CD4-positive, alpha-beta T cell treated with Interleukin-17A for 1 hour (primary cell): Measurements from ENCODE around the gene LY9.
A peak's percentile ranks its signal among the peaks of the same experiment; 100 is the strongest.
"Not testable (repeated sequence)": the region's sequence is repeated elsewhere in the genome, so short reads cannot be mapped to it uniquely, and the experiment has no call there.

Experiments
- DNase-seq: peaks from one replicate; pipeline ENCODE4 v3.0.0-alpha.2; 2020

Gene LY9

DNA sequence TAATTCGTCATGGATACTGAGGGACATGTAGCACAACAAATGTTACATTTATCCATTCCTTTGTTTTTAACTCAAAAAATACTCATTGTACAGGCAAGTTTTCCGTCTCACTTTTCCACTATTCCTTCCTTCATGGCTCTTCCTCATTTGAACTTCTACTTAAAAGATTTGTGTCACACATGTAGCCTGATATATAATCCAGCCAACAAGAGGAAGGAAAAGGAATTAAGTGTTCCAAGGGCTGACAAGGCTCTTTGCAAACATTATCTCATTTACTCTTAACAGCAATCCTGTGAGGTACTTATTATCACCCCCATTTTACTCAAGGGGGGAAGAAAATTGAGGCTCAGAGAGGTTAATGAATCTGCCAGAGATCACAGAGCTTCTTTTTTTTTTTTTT is 43.8 kb downstream of the LY9 start:
- DNase-seq: no peak

DNA sequence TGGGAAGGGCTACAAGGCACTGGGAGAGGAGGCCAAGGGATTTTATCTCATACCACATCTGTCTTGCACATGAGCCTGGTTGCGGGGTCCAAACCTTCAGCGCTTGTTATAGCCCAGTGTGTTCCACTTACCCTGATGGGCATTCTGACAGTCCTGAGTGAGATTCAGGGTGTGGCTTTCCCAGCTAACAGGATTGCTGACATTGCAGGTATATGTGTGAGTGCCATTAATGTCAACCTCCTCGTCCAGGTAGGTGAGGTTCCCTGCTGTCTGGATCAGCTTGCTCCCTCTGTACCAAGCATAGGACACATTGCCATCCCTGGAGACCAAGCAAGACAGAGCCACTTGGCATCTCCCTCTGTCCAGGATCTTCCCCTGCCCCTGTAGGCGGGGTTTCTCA is 45.1 kb downstream of the LY9 start:
- no peak for DNase-seq

DNA sequence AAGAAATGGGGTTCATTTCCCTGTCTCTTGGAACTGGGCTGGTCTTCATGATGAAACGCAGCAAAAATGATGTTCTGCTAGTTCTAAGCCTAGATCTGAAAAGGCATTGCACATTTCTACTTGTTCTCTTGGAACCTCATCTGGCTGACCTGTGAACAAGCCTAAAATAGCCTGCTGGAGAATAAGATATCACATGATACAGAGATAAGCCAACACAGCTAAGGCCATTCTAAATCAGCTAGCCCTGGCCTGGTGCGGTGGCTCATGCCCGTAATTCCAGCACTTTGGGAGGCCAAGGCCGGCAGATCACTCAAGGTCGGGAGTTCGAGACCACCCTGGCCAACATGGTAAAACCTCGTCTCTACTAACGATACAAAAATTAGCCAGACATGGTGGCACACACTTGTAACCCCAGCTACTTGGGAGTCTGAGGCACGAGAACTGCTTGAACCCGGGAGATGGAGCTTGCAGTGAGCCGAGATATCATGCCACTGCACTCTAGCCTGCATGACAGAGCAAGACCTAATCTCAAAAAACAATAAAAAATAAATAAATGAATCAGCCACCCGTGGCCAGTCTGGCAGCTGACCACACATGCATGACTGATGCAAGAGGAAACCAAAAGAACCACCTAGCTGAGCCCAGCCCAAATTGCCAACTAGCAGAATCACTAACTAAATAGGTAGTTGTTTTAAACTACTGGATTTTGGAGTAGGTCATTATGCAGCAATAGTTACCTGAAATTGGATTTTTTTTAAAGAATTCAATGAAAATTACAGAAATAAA is 48.7 kb downstream of the LY9 start:
- no peak for DNase-seq

DNA sequence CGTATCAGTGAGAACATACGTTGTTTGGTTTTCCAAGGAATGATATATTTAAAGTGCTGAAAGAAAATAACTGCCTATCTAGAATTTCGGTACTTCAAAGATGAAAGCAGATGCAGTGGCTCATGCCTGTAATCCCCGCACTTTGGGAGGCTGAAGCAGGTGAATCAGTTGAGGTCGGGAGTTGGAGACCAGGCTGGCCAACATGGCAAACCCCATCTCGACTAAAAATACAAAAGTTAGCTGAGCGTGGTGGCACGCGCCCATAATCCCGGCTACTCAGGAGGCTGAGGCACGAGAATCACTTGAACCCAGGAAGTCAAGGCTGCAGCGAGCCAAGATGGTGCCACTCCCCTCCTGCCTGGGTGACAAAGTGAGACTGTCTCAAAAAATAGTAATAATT is 50.3 kb downstream of the LY9 start:
- DNase-seq: no peak

DNA sequence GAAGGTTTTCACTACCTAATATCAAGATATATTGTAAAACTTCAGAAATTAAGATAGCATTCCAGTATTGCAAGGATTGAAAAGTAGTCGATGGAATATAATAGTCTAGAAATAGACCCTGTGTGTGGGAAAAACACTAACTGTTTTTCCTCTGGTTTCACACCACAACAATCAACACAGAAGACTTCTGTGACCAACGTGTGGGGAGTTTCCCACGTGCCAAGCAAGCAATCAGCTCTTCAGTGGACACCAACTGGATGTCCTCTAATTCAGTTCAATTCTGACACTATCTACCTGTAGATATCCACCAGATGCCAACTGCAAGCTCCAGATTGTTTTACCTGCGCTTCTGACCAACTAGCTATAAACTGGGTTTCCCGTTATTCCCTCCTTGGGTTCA is 54.6 kb downstream of the LY9 start:
- no peak for DNase-seq

DNA sequence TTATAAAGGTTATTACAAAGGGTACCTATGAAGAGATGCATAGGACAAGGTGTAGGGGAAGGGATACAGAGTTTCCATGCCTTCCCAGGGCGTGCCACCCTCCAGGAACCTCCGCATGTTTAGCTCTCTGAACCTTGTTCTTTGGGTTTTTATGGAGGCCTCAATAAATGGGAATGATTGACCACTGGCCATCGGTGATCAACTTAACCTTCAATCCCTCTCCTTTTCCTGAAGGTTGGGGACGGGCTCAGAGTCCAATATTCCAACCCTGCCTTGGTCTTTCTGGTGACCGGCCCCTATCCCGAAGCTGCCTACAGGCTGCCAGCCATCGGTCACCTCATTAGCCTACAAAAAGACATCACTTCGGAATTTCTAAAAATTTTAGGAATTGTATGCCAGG is 55.0 kb downstream of the LY9 start:
- DNase-seq: no peak

DNA sequence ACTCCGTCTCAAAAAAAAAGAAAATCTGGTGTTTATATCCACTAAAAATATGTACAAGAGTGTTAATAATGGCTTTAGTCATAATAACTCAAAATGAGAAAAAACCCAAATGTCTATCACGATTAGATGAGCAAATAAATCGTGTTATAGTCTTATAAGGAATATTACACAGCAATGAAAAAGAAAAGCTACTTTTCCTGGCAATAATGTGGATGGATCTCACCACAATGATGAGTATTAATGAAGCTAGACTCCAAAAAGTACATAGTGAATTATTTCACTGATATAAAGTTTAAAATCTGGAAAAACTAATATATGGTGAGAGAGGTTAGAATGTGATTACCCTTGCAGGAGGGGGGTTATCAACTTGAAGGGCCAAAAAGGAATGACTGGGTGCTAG is 57.0 kb downstream of the LY9 start:
- DNase-seq: no peak

DNA sequence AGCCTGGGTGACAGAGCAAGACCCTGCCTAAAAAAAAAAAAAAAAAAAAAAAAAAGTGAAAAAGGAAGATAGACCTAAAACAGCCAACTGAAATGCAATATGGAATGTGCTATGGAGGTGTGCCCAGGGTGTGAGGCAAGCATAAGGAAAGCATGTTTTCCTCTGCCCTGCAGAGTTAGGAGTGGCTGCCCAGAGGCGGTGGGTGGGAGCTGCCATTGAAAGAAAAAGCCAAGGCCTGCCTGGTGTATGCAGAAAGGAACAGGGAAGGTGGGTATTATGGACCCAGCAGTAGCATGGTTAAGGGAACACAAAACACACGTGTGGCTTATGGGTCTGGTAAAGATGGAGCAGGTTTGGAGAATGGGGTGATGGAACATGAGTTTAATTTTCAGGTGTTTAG is 57.8 kb downstream of the LY9 start:
- no peak for DNase-seq

DNA sequence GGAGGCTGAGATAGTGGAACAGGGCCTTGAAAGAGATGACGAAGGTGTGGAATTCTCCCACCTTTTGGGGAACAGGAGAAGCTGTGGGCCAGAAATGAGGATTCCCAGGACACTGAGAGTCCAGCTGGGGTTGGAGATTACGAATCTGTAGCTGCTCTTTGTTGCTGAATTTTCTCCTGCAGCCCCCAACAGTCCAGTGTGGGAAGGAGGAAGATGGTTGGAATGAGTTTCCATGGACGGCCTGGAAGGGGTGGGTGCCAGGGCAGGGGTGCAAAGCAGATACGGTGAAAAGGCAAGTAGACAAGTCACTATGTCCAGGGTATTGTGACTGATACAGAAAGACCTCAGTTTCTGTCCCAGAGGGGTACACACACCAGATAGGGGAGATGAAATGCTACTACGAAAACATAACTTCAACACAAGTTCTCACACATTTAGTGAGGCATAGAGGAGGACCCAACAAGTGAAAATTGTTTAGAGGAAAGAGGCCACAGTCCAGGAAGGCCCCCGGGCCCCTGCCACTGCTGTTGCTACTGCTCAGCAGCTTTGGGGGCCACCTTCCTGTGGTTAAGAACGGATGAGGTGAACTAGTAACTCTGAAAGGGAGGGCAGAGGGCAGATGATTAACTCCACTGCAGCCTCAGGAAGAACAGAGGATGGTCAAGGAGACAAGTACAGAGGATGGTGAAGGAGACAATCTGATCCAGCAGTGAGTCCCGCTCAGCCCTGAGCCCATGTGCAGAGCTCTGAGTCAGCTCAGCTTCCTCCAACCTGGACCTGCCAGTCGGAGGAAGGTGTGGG is 59.4 kb downstream of the LY9 start:
- DNase-seq: peak; percentile 40

DNA sequence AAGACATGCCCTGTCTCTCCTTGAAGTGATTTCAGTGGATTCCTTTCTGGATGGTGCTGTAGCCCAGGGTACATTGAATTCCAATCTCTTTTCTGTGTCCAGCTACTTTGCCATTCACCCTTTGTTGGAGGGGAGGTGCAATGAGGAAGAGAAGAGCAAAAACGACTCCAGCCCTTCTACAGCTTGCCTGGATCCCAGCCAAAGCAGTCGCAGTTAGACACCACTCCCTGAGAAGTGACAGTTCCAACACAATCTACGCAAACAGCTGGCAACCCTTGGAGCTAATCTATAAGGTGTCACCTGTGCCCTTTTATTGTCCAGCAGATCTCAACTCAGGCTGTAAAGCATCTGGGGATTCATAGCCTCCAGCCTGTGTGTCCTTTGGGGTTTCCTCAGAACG is 62.1 kb downstream of the LY9 start:
- no peak for DNase-seq

DNA sequence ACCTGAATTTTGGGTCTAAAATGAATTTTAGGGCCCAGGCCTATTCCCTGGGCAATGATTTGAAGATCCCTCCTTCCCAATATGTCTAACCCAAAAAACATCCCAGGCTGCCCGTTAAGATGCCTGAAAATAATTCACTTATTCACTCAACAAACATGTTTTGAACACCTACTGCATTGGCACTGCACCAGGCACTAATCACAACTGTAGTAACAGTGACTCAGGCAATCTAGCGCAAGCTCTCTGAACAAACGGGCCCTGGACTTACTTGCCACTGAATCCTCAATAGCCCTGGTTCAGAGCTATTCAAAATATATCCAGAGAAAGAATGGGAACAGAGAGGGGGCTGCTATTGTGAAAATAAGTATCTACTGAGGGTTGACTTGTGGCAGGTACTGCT is 62.5 kb downstream of the LY9 start:
- no peak for DNase-seq

DNA sequence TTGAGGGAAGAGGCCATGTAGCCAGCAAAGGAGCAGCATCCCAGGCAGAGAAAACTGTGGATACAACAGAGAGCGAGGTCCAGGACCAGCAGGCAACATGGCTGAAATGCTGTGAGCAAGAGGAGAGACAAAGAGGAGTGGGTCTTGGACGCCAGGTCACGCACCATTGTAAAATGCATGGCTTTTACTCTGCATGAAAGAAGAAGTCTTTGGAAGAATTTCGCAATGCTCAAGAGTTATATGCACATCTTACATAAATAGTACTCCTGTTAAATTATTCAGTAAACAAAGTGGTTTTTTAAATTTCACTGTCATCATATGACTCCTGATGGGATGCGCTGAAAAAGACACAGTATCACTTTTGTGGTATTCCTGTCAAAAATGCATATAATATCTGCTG is 63.2 kb downstream of the LY9 start:
- no peak for DNase-seq

DNA sequence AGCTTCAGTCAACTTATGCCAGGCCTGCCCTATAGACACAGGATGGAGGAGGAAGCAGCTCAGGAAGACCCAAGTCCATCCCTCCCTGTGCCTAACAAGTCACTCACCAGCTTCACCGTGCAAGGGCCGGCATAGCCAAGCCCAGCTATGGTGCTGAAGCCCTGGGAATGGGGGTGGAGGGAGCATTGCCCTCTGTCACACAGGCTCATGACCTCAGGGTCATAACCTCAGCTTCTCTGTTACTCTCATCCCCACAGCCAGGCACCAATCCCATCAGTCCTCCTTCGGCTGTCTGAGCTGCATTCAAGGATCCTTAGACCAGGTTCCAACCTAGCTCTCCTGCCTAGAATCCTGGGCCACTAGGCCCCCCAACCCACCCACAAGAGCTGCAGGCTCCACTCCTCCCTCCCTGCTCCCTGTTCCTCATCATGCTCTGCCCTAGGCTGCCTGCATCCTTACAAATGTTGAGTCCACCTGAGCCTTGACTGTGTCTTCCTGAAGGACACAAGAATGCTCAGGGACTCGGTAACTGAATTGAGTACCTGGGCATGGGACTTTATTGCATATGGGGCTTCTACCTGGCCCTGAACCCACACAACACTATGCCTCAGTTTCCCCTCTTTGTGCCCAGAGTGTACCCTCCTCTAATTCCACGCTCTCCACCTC is 65.0 kb downstream of the LY9 start:
- DNase-seq: no peak

DNA sequence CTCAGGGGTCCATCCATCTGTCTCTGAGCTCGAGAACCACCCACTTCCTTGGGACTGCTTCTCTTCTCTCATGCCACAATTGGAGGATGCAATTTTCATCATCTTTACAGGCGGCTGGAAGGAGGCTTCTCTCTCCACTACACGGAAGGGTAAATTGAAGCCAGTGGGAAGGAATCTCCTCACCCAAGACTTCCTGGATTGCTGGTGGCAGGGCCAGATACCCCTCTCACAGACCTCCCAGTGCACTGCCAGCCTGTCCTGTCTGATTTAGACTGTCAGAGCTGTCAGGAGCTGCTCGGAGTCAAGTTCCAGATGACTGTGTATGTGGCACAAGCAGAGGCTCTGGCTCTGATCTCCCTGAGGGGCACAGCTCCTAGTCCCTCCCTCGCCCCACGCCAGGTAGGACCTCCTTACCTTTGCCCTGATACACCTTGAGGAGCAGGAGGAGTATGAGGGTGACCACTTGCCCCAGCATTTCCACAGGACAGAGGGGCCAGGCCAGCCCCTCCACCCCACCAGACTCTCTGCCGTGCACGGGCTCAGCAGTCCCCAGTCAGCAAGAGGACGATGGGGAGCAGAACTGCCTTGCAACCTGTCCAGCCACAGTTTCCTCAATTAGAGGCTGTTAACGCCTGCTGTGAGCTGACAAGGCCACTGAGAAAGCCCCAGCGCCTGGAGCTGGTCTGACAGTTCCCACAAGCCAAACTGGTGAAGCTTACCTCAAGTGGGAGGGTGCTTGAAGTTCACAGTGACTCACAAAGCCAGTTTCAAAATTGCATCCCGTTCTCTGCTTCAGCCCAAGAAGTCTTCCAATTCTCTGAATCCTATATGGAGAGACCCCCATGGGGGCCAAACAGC is 66.5 kb downstream of the LY9 start, which contains the start of gene CD244:
Gene CD244 (minus strand): TSS at position 685 of the 858 bp plus-strand sequence. CDS start 210 bp downstream, at position 475.
- DNase-seq: peak; percentile 66

DNA sequence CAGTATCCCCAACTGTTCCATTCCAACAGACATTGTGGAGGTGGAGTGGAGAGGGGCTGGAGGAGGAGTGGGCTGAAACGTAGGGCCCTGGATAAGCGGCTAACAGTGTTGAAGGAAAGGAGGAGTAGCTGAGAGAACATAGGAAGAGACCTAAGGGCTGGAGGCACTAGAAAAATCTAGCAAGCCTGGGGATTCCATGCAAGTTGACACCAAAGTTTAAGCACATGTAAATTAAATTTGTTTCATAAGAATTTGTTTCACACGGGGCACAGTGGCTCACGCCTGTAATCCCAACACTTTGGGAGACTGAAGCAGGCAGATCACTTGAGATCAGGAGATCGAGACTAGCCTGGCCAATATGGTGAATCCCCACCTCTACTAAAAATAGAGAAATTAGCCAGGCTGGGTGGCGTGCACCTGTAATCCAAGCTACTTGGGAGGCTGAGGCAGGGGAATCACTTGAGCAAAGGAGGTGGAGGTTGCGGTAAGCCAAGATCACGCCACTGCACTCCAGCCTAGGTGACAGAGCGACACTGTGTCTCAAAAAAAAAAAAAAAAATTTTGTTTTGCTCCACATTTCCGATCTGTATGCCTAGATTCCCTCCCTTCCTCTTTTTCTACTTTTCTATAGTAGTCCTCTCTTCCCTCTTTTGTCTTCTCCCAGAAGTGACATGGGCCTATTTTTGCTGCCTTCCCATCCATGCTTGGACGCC is 67.2 kb downstream of the LY9 start:
- DNase-seq: no peak

DNA sequence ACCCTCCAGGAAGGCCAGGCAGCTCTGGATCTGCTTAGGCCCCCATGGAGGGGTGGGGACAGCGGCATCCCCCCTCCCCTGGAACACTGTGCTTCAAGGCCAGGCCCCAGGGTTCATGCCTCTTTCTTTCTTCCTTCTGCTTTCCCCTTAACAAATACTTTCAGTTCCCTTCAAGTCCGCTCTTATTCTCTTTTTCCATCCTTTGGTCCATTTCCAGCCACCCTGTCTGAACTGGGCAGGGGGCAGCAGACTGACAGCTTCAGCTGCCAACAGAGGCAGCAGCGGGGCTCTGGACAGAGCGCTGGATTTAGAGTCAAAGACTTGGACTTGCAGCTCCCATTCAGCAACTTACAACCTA is 67.8 kb downstream of the LY9 start:
- DNase-seq: no peak

DNA sequence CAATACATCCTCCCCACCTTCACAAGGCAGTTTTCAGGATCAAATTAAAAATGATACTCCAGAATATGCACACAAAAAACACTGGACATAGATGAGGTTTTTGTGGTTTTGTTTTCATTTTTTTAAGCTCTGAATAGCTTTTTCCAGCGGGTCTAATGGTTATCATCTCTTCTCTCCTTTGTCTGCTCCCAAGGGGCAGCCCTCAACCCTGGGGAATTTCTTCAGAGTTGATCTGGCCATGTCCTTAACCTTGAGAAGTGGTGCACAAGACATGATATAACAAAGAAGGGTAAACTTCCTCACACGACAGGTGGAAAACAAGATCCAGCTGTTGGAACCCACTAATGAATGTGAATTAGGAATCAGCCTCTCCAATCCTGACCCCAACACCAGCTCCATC is 68.2 kb downstream of the LY9 start:
- no peak for DNase-seq

DNA sequence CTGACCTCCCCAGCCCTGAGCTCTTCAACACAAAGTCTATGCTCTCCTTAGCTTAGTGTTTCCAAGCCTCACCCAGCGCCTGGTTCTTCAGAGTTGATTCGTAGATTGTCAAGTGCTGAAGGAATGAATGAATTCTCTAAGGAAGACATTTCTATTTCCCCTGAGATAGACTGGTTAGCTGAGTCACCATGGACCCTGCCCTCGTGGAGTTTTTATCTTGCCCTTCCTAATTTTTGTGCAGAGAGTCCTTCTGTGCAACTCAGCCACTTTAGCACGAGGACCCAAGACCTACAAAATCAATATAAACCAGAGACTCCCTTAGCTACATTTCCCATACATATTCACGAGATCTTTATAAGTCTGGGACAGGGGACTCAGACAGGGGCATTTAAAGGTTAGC is 69.4 kb downstream of the LY9 start:
- no peak for DNase-seq

DNA sequence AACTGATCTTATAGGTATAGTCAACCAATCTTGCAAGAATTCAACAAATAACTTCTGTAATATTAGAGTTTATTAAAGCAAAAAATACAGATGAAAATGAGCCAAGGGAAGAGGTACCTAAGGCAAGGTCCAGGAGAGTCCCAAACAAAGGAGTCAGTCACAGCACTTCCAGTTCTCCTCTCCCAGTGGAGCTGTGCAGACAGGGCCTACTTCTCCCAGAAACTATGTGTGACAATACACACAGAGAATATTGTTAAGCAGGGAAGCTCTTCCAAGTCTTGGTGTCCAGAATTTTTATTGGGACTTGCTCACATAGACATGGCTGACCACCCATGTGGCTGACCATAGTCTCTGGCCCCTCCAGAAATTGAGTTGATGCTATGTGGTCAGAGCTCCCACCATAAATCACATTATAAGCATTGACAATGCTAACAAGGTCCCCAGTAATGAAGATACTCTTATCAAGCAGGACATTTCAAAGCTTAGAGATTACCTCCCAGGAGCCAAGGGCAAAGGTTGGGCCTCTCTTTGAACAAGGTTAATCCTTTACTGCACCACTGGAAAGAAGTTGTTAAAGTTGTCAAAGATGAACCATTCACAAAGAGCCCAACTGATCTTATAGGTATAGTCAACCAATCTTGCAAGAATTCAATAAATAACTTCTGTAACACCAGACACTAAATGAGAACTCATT is 70.2 kb downstream of the LY9 start:
- no peak for DNase-seq

DNA sequence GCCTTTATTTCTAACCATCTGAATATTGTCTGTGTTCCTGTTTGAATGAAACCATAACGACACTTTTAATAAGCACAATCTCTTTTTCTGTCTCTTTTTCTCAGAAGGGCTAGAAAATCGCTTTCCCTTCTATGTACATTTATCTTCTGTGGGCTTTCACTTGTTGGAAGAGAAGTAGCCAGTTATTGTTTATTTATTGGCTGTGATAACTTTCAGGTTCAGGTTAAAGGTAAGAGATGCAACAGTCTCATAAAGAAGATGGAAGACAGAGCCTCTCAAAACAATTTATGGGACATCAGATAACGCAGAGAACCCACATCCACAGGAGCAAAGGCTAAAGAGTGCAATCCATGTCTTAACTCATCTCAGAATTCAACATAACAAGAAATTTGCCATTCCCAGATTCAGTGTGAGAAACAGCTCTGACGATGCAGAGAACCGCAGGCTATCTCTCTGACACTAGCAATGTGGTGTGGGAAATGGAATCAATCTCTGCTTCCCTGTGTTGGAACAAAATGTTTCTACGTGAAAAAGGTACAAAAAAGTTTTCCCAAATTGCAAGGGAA is 70.8 kb downstream of the LY9 start:
- DNase-seq: no peak

DNA sequence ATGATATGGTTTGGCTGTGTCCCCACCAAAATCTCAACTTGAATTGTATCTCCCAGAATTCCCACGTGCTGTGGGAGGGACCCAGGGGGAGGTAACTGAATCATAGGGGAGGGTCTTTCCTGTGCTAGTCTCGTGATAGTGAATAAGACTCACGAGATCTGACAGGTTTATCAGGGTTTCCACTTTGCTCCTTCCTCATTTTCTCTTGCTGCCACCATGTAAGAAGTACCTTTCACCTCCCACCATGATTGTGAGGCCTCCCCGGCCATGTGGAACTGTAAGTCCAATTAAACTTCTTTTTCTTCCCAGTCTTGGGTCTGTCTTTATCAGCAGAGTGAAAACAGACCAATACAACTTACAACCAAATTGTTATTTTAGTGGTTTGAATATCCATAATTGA is 71.7 kb downstream of the LY9 start:
- not testable (repeated sequence) for DNase-seq
